ENCODE results near the gene DSCAM. TPM values are rescaled to one million over a fixed set of nuclear protein-coding genes. Genes with fewer than 3 reads are reported as not detected.

The DSCAM gene
- total and polyA plus RNA-seq, 2 experiments from 2014 or later: 0.23 to 0.42 TPM

- no peaks in the 10 kb centered on the region for H3K27me3 ChIP-seq
- TF ChIP-seq CTCF (IDR thresholded peaks at IDR 0.05; ENCODE audit: low read depth, low read length): no peak
- H3K36me3 ChIP-seq: no peaks in the 10 kb centered on the region
Measured at GRCh38 chr21:40377135-40377534, 469.8 kb downstream of the DSCAM start.

GRCh38 chr21:40373761-40374160, 473.2 kb downstream of the DSCAM start:
- Histone ChIP-seq H3K4me3 (no peak overlapping the region), H3K27me3 (no peaks in the 10 kb centered on the region), H3K36me3 (no peaks in the 10 kb centered on the region), H3K9me3 (ENCODE audit: low read depth) (no peaks in the 10 kb centered on the region), H3K4me1 (ENCODE audit: low read depth) (no peaks in the 10 kb centered on the region), H3K27ac (no peak overlapping the region)
- no peak for DNase-seq (ENCODE audit: low read depth in 1 of 2, low spot score in 1 of 2)
- no peak for TF ChIP-seq CTCF (IDR thresholded peaks at IDR 0.05; ENCODE audit: low read depth, low read length)

More at GRCh38 chr21:40377135-40377534, 469.8 kb downstream of the DSCAM start:
- no peaks in the 10 kb centered on the region for H3K9me3 ChIP-seq (ENCODE audit: low read depth)
- no peak overlapping the region for H3K4me3 ChIP-seq
- no peak for DNase-seq (ENCODE audit: low read depth in 1 of 2, low spot score in 1 of 2)
- no peaks in the 10 kb centered on the region for H3K4me1 ChIP-seq (ENCODE audit: low read depth)
- no peak overlapping the region for H3K27ac ChIP-seq

- Histone ChIP-seq H3K9me3 (ENCODE audit: low read depth) (no peaks in the 10 kb centered on the region), H3K4me3 (no peak overlapping the region), H3K36me3 (no peaks in the 10 kb centered on the region), H3K27me3 (no peaks in the 10 kb centered on the region), H3K4me1 (ENCODE audit: low read depth) (no peaks in the 10 kb centered on the region), H3K27ac (no peak overlapping the region)
- TF ChIP-seq CTCF (IDR thresholded peaks at IDR 0.05; ENCODE audit: low read depth, low read length): no peak
- DNase-seq (ENCODE audit: low read depth in 1 of 2, low spot score in 1 of 2): no peak
Measured at GRCh38 chr21:40372506-40372905, 474.5 kb downstream of the DSCAM start.

GRCh38 chr21:40371329-40371728, 475.6 kb downstream of the DSCAM start:
- H3K36me3 ChIP-seq: no peaks in the 10 kb centered on the region
- H3K4me1 ChIP-seq (ENCODE audit: low read depth): no peaks in the 10 kb centered on the region
- no peak overlapping the region for H3K27ac ChIP-seq
- no peaks in the 10 kb centered on the region for H3K27me3 ChIP-seq
- no peaks in the 10 kb centered on the region for H3K9me3 ChIP-seq (ENCODE audit: low read depth)
- DNase-seq (ENCODE audit: low read depth in 1 of 2, low spot score in 1 of 2): no peak
- no peak for TF ChIP-seq CTCF (IDR thresholded peaks at IDR 0.05; ENCODE audit: low read depth, low read length)
- no peak overlapping the region for H3K4me3 ChIP-seq

GRCh38 chr21:40356644-40357043, 490.3 kb downstream of the DSCAM start:
- Histone ChIP-seq H3K9me3 (ENCODE audit: low read depth) (no peaks in the 10 kb centered on the region), H3K4me1 (ENCODE audit: low read depth) (no peaks in the 10 kb centered on the region), H3K36me3 (no peaks in the 10 kb centered on the region), H3K4me3 (no peak overlapping the region), H3K27ac (no peak overlapping the region), H3K27me3 (no peaks in the 10 kb centered on the region)
- TF ChIP-seq CTCF (IDR thresholded peaks at IDR 0.05; ENCODE audit: low read depth, low read length): no peak
- DNase-seq (ENCODE audit: low read depth in 1 of 2, low spot score in 1 of 2): no peak

- Histone ChIP-seq H3K4me1 (ENCODE audit: low read depth) (no peaks in the 10 kb centered on the region), H3K27me3 (no peaks in the 10 kb centered on the region), H3K9me3 (ENCODE audit: low read depth) (no peaks in the 10 kb centered on the region), H3K36me3 (no peaks in the 10 kb centered on the region), H3K27ac (no peak overlapping the region), H3K4me3 (no peak overlapping the region)
- TF ChIP-seq CTCF (IDR thresholded peaks at IDR 0.05; ENCODE audit: low read depth, low read length): no peak
- no peak for DNase-seq (ENCODE audit: low read depth in 1 of 2, low spot score in 1 of 2)
Measured at GRCh38 chr21:40355076-40355475, 491.9 kb downstream of the DSCAM start.
